Stimulated activated CD4-positive, alpha-beta T cell treated with anti-CD3 and anti-CD28 coated beads, Interleukin-12 subunit alpha, Interleukin-12 subunit beta, amount 100 ng/mL, for 24 hours (primary cell): Measurements from ENCODE around the gene GPR25.
"Not testable (repeated sequence)": the region's sequence is repeated elsewhere in the genome, so short reads cannot be mapped to it uniquely, and the experiment has no call there.

Source experiments
- DNase-seq, 2 experiments: peaks; one replicate each; pipeline ENCODE4 v3.0.0-alpha.2; 2020; ENCODE audit warnings: low read depth in 2 of 2

Gene GPR25

DNA sequence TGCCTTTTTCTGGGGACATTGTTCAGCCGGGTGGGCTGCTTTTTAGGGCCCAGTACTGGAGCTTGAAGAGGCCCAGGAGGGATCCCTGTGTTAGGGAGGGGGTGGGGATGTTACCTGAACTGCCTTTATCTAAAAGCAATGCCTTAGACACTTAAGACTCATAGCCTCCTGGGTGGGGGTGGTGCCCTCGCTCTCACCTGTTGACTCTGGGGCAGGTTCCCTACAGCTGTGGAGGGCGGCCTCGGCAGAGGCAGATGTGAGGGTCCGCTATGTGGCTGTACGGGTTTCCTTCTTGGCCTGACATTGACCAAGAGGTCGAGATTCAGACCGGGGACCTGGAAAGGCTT is 22.6 kb downstream of the GPR25 start:
- no peak for DNase-seq

DNA sequence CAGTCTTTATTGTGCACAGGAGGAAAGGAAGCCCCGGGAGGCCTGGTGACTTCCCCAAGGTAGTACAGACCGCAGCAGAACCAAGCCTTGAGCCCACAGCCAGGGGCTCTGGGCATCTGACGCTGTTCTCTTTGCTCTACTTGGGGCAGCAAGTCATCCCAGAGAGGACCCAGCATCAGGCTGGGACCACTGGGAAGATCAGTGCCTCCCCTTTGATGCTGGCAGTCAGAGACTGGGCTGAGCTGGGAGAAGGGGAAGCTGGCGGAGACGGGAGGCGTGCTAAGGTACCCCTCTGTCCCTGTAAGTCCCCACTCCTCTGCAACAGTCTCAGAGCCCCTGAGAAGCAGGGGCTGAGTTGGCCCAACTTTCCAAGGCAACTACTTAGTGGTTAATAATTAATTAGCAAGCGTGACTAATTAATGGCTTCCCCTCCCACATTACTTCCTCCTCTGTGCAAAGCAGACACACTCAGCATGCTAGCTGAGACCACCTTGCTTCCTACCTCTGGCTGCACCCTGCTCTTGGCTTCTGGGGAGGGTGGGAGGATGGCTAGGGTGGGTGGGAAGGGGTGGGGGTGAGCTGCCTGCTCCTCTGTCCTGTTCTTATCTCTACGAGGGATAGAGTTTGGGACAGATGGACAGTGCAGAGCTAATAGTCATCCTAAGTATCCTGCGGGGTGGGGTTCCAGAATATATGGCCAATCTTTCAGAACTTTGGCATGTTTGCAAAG is 23.2 kb downstream of the GPR25 start:
- DNase-seq = no peak

DNA sequence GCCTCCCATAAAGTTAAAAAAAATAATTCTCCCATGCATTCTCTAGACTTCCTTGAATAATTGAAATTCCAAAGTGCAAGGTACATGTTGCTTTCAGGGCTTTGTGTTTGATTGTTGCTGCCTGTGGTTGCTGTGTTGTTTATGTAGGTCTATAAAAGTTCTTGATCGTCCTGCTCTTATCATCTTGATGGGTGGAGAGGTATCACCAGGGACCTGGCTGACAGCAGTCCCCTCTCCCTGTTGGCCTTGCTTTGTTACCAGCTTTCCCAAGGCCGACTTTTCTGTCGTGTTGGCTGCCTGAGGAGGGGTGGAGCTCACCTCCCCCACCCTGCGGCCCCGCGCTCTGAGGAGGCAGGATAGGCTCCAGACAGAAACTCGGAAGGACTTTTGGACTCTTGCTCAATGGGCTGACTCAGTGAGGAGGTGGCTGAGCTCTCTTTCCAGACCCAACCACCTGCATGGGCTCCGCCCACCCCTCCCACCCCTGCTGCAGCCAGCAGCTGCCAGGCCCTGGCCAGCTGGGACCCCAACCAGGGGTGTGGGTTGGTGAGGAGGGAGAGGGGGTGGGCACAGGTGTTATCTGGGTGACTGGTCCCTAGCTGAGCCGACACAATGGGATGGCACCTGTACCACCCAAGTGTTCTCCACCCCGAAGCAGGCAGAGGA is 23.9 kb downstream of the GPR25 start:
- DNase-seq = no peak

GRCh38 chr1:200897259-200897658 is 24.5 kb downstream of the GPR25 start:
- no peak for DNase-seq

- no peak for DNase-seq
Measured at GRCh38 chr1:200899015-200899386, 26.2 kb downstream of the GPR25 start.

- DNase-seq = no peak
Measured at GRCh38 chr1:200899451-200899915, 26.7 kb downstream of the GPR25 start.

- DNase-seq = no peak
Measured at GRCh38 chr1:200899954-200900867, 27.4 kb downstream of the GPR25 start.

- DNase-seq = no peak
Measured at GRCh38 chr1:200900877-200901276, 28.1 kb downstream of the GPR25 start.

DNA sequence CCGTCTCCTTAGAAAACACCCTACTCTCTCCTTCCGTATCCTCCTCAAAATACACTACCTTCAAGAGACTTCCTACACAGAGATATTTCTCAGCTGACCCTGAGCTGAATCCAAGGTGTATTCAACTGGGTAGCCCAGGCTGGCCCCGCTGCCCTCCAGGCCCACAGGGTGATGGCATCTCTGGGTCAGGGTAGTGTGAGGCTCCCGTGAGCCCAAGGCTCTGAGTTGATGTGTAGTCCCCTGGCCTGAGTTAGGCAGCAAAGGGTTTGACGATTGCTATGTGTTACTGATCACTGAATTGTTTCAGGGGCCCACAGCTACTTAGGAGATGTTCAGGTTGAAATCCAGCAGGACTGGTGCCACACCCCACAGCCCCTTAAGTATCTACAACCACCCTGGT is 28.6 kb downstream of the GPR25 start:
- DNase-seq = no peak

GRCh38 chr1:200901796-200902444 is 29.1 kb downstream of the GPR25 start:
- DNase-seq = no peak

- no peak for DNase-seq
Measured at GRCh38 chr1:200903793-200904192, 31.0 kb downstream of the GPR25 start.

DNA sequence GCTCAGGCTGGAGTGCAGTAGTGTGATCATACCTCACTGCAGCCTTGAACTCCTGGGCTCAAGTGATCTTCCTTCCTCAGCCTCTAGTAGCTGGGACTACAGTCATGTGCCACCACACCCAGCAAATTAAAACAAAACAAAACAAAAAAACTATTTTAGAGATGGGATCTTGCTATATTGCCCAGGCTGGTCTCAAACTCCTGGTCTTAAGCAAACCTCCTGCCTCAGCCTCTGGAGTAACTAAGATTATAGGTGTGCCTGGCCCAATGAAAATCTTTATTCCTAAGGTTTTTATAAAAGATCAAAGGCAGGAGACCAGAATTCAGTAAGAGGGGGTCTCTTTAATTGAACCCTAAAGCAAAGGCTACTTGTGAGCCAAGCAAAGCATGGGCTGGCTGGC is 32.0 kb downstream of the GPR25 start:
- DNase-seq = no peak

DNA sequence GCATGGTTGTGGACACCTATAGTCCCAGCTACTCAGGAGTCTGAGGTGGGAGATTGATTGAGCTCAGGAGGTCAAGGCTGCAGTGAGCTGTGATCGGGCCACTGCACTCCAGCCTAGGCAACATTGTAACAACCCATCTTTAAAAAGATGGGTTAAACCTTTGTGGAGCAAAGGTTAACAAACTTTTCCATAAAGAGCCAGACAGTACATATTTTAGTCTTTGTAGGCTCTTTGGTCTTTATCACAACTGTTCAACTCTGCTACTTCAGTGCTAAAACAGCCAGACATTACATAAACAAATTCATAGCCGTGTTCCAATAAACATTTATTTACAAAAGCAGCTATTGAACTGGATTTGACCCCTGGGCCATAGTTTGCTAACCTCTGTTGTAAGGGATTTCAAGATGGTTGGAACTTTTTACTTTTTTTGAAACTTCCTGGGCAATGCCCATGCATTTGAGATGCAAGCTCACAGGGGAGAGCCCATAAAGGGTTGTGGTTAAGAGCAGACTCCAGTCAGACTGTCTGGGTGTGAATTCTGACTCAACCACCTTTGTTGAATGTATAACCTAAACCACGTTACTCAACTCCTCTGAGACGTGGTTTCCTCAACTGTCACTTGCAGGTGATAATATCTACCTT is 32.8 kb downstream of the GPR25 start:
- peak in 1 of 2 experiments; percentile 33 for DNase-seq

GRCh38 chr1:200906491-200906890 is 33.7 kb downstream of the GPR25 start:
- DNase-seq = no peak

DNA sequence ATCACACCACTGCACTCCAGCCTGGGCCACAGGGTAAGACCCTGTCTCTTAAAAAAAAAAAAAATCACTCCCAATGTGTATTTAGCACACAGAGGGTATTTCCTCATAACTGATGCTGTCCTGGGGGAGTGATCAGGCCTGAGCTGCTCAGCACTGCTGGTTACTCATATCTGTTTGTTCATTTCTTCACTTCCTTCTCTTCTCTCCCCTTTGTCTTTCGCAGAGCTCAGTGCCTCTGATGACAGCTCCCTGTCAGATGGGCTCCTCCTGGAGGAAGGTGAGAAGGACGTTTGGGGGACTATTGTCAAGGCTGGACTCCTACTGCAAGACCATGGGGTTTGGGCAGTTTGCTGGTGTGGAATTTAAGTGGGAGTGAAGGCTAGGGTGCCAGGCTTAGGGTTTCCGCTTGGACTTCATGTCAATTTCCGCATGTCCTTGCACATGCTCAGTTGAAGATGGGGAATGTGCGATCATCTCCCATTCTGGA is 34.9 kb downstream of the GPR25 start:
- DNase-seq = no peak

- no peak for DNase-seq
Measured at GRCh38 chr1:200908191-200908868, 35.5 kb downstream of the GPR25 start.

DNA sequence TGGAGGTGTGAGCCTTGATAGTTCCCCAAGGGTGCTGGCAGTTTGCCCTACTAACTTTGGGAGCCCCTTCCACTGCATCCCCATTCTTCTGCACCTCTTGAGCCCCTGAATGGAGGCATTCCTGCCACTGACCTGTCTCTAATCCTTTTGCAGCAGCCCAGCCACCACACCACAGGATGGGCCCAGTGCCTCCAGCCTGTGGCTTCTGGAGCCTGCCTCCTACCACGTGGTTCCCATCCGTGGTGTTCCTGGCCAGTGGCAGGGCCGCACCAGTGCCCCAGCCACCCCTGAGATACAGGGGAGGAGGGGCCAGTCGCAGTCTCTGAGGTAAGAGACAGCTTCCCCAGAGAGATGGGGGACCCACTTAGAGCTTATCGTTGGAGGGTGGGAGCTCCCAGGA is 36.3 kb downstream of the GPR25 start:
- DNase-seq = no peak

GRCh38 chr1:200909757-200910239 is 37.0 kb downstream of the GPR25 start:
- no peak for DNase-seq

DNA sequence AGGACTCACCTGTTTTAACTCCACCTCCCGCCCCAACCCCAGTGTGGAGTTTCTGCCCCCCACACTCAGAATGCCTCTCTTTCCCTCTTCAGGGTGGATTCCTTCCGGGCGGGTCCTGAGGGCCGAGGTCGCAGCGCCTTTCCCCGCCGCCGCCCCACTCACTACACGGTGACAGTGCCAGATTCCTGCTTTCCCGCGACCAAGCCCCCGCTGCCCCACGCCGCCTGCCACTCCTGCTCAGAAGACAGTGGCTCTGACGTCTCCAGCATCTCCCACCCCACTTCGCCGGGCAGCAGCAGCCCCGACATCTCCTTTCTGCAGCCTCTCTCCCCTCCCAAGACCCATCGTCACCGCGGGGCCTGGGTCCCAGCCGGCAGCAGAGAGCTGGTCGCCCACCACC is 38.6 kb downstream of the GPR25 start:
- DNase-seq = no peak

DNA sequence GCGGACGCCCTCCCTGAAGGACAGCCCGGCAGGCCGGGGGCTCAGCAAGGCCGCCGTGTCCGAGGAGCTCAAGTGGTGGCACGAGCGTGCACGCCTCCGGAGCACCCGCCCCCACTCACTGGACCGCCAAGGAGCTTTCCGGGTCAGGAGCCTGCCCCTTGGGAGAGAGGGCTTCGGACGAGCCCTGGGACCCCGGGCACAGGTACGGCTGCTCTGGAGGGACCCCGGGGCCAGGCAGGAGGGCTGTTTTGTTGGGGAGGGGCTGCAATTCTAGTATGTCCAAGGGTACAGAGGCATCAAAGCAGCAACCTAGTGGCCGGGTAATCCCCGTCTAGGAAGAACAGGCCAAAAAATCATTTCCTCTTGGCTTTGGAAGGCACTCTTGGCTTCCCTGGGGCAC is 39.2 kb downstream of the GPR25 start:
- DNase-seq = not testable (repeated sequence)
